Lower leg skin (tissue), 3 donors: ENCODE results near the gene DLGAP1.

Source experiments
- POLR2A ChIP-seq, 2 donors: fragments of 450-650 bp; IDR thresholded peaks; one replicate each; pipeline ENCODE4 v1.6.1; 2016 to 2017; ENCODE audit warnings: antibody characterized with exemption in 2 of 2, mild to moderate bottlenecking in 1 of 2, moderate library complexity in 1 of 2
- TF ChIP-seq, protein P1 (sequence below), 3 donors: fragments of 450-650 bp; IDR thresholded peaks; one replicate each; pipeline ENCODE4 v1.5.1; 2016; ENCODE audit warnings: antibody characterized with exemption in 3 of 3, mild to moderate bottlenecking in 3 of 3, moderate library complexity in 2 of 3

DNA sequence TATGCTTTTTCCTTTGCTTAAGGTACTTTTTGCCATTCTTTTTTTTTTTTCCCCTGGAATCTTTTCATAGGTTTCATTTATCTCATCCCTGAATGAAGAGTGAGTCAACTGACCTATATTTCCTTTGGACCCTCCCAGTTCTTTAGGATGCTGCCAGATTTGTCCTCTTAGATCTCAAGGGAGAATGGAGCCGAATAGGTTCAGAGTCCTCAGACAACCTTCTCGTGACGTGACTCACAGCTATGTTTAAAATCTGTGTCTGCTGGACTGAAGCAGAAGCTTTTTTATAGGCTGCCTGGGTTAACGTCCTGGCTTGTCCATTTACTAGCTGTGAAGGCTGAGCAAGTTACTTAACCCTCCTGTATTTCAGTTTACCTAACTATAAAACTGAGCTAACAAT lies 358.6 kb downstream of the DLGAP1 start:
- TF ChIP-seq, protein P1, sequence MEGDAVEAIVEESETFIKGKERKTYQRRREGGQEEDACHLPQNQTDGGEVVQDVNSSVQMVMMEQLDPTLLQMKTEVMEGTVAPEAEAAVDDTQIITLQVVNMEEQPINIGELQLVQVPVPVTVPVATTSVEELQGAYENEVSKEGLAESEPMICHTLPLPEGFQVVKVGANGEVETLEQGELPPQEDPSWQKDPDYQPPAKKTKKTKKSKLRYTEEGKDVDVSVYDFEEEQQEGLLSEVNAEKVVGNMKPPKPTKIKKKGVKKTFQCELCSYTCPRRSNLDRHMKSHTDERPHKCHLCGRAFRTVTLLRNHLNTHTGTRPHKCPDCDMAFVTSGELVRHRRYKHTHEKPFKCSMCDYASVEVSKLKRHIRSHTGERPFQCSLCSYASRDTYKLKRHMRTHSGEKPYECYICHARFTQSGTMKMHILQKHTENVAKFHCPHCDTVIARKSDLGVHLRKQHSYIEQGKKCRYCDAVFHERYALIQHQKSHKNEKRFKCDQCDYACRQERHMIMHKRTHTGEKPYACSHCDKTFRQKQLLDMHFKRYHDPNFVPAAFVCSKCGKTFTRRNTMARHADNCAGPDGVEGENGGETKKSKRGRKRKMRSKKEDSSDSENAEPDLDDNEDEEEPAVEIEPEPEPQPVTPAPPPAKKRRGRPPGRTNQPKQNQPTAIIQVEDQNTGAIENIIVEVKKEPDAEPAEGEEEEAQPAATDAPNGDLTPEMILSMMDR (IDR thresholded peaks at IDR 0.05) = no peak
- TF ChIP-seq POLR2A (IDR thresholded peaks at IDR 0.05) = no peak
